Measurements from ENCODE around the gene ATP13A1.
"Not testable (repeated sequence)": the region's sequence is repeated elsewhere in the genome, so short reads cannot be mapped to it uniquely, and the experiment has no call there.

The ATP13A1 gene

DNA sequence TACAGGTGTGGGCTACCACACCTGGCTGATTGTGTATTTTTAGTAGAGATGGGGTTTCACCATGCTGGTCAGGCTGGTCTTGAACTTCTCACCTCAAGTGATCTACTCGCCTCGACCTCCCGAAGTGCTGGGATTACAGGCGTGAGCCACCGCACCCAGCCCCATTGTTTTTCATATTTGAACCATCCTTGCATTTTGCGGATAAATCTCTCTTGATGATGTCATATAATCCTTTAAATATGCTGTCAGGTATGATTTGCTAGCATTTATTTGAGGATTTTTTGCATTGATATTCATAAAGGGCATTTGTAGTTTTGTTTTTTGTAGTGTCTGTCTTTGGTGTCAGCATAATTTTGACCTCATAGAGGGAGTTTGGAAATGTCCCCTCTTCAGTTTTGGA is 10.8 kb upstream of the ATP13A1 start:
- DNase-seq (ENCODE audit: low read depth), result no peak
- TF ChIP-seq, protein P1, sequence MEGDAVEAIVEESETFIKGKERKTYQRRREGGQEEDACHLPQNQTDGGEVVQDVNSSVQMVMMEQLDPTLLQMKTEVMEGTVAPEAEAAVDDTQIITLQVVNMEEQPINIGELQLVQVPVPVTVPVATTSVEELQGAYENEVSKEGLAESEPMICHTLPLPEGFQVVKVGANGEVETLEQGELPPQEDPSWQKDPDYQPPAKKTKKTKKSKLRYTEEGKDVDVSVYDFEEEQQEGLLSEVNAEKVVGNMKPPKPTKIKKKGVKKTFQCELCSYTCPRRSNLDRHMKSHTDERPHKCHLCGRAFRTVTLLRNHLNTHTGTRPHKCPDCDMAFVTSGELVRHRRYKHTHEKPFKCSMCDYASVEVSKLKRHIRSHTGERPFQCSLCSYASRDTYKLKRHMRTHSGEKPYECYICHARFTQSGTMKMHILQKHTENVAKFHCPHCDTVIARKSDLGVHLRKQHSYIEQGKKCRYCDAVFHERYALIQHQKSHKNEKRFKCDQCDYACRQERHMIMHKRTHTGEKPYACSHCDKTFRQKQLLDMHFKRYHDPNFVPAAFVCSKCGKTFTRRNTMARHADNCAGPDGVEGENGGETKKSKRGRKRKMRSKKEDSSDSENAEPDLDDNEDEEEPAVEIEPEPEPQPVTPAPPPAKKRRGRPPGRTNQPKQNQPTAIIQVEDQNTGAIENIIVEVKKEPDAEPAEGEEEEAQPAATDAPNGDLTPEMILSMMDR (conservative IDR thresholded peaks at IDR 0.05; ENCODE audit: low read depth, low read length), result no peak
- H3K4me3 ChIP-seq (ENCODE audit: low read length), result no peak overlapping the region

DNA sequence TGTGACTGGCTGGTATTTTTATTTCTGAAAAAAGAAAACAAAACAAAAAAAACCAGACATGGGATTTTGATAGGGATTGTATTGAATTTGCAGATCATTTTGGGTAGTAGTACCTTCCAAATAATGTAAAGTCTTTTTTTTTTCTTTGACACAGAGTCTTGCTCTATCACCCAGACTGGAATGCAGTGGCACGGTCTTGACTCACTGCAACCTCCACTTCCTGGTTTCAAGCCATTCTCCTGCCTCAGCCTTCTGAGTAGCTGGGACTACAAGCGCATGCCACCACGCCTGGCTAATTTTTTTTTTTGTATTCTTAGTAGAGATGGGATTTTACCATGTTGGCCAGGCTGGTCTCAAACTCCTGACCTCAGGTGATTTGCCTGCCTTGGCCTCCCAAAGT is 9.3 kb upstream of the ATP13A1 start:
- TF ChIP-seq, protein P1 (conservative IDR thresholded peaks at IDR 0.05; ENCODE audit: low read depth, low read length), result no peak
- no peak for DNase-seq (ENCODE audit: low read depth)
- H3K4me3 ChIP-seq (ENCODE audit: low read length), result no peak overlapping the region

DNA sequence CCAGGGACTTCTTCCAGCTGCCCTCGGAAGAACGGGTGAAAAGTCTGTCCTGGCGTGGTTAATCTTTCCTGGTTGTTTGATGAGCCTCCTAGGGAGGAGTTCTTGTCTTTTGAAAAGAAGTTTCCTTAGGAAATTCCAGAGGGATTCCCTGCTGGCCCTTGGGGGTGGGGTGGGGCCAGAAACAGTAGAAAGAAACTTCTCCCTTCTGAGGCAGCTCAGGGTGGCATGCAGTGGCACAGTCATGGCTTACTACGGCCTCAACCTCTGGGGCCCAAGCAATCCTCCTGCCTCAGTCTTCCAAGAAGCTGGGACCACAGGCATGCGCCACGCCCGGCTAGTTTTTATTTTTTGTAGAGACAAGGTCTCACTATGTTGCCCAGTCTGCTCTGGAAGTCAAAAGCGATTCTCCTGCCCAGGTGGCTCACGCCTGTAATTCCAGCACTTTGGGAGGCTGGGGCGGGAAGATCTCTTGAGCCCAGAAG is 6.6 kb upstream of the ATP13A1 start:
- no peak for DNase-seq (ENCODE audit: low read depth)
- peak overlapping the region; percentile 86 for H3K4me3 ChIP-seq (ENCODE audit: low read length)
- TF ChIP-seq, protein P1 (conservative IDR thresholded peaks at IDR 0.05; ENCODE audit: low read depth, low read length), result no peak

DNA sequence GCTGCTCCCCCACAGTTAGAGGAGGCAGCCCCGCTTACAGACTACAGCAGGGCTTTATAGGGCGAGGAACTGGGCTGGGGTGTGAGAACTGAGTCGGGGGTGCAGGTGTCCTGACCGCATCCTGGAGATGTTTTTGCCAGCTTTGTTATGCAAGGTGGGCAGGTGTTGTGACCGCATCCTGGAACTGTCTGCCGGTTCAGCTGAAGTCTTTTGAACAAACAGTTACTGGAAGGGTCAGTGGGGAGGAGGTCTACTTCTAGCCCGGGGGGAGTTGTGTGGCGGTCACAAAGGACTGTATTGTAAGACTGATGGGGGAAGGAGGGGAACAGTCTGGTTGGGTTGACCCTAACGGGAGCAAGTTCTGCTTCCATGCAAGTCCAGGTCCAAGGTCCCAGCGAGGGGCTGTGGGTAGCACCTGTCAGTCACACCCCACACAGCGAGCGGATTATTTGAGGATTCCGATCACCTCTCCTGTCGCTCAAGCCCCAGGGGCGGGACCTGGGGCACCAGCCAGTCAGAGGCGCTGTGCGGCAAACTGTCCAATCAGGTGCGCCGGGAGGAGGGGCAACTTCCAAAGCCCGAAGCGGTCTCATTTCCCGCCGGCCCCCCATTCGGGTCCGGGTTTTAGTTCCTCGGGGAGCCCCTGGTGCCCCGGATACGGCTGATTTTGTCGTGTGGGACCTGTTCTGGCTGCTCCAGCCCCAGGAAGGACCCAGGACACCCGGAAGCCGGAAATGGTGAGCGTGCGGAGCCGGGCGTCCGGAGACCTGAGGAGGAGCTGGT is 4.9 kb upstream of the ATP13A1 start, which contains the start of gene ZNF101:
TSS of gene ZNF101 (plus strand) at position 610 of the 783 bp plus-strand sequence. CDS start at position 735, 125 bp downstream.
- peak; percentile 62 for DNase-seq (ENCODE audit: low read depth)
- peak within 1 kb of the TSS; percentile 86 for H3K4me3 ChIP-seq (ENCODE audit: low read length)
- TF ChIP-seq, protein P1 (conservative IDR thresholded peaks at IDR 0.05; ENCODE audit: low read depth, low read length), result no peak

DNA sequence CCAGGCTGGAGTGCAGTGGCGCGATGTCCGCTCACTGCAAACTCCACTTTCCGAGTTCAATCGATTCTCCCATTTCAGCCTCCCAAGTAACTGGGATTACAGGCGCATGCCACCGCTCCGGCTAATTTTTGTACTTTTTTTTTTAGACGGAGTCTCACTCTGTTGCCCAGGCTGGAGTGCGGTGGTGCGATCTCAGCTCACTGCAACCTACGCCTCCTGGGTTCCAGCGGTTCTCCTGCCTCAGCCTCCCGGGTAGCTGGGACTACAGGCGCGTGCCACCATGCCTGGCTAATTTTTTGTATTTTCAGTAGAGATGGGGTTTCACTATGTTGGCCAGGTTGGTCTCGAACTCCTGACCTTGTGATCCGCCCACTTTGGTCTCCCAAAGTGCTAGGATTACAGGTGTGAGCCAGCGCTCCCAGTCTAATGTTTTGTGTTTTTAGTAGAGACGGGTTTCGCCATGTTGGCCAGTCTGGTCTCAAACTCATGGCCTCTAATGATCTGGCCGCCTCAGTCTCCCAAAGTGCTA is 2.0 kb upstream of the ATP13A1 start:
- DNase-seq (ENCODE audit: low read depth); H3K4me3 ChIP-seq (ENCODE audit: low read length): not testable (repeated sequence)

DNA sequence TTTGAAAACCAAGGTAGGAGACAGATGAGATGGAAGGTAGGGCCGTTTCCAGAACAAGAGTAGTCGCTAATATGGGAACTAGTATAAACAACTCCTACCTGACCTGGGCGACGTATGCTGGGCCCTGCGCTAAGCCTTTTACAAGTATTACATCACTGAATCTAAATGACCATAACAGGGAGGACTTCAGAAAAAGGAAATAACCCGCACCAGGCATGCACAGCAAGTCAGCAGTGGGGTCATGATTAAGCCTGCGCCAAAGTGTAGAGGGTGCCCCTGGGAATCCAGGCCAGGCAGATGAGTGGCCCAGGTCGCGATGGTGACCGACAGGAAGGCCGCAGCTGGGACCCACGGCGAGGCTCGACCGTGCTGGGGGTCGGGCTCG is 613 bp downstream of the ATP13A1 start:
- peak overlapping the region; percentile 95 for H3K4me3 ChIP-seq (ENCODE audit: low read length)
- TF ChIP-seq, protein P1 (conservative IDR thresholded peaks at IDR 0.05; ENCODE audit: low read depth, low read length), result no peak
- no peak for DNase-seq (ENCODE audit: low read depth)

DNA sequence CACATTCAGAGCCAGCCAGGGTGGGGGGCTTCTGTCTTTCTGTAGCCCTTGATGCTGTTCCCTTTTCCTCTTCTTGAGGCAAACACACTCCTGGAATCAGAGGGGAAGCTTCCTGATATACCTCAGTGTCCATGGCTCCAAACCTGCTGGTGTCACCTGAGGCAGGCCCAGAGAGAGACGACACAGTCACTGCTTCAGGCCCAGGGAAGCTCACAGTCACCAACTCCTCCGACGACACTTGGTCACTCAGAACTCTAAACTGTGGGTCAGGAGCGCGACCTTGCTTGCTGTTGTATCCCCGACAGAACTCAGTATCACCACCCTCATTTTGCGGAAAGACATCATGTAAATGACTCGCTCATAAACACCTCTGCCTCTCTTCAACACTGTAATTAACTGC is 1.1 kb downstream of the ATP13A1 start:
- TF ChIP-seq, protein P1 (conservative IDR thresholded peaks at IDR 0.05; ENCODE audit: low read depth, low read length), result no peak
- peak overlapping the region; percentile 95 for H3K4me3 ChIP-seq (ENCODE audit: low read length)
- DNase-seq (ENCODE audit: low read depth), result no peak
